Activated CD4-positive, alpha-beta T cell treated with anti-CD3 and anti-CD28 coated beads, Interleukin-2, amount 50 U/mL, for 1 hour (primary cell): Measurements from ENCODE around the gene YY1.
A peak's percentile ranks its signal among the peaks of the same experiment; 100 is the strongest.
"Not testable (repeated sequence)": the region's sequence is repeated elsewhere in the genome, so short reads cannot be mapped to it uniquely, and the experiment has no call there.

ENCODE experiments used
- DNase-seq: peaks from one replicate; pipeline ENCODE4 v3.0.0-alpha.2; 2020

The YY1 gene

GRCh38 chr14:100246809-100247428 is 8.0 kb downstream of the YY1 start:
- DNase-seq, result no peak

GRCh38 chr14:100250732-100251465 is 12.0 kb downstream of the YY1 start:
- no peak for DNase-seq

- no peak for DNase-seq
Observed at GRCh38 chr14:100252684-100253083, 13.7 kb downstream of the YY1 start.

- no peak for DNase-seq
Observed at GRCh38 chr14:100256339-100256895, 17.5 kb downstream of the YY1 start.

GRCh38 chr14:100261621-100262020 is 22.7 kb downstream of the YY1 start:
- no peak for DNase-seq

GRCh38 chr14:100262545-100262944 is 23.6 kb downstream of the YY1 start:
- DNase-seq, result no peak

- DNase-seq, result no peak
Observed at GRCh38 chr14:100263141-100263540, 24.2 kb downstream of the YY1 start.

GRCh38 chr14:100267990-100268389 is 29.0 kb downstream of the YY1 start:
- no peak for DNase-seq

- no peak for DNase-seq
Observed at GRCh38 chr14:100268591-100269207, 29.8 kb downstream of the YY1 start.

GRCh38 chr14:100271247-100271939 is 32.4 kb downstream of the YY1 start:
- DNase-seq, result peak; percentile 33

GRCh38 chr14:100274250-100274649 is 35.3 kb downstream of the YY1 start:
- DNase-seq, result no peak

GRCh38 chr14:100275214-100275613 is 36.3 kb downstream of the YY1 start:
- no peak for DNase-seq

- no peak for DNase-seq
Observed at GRCh38 chr14:100278702-100279101, 39.8 kb downstream of the YY1 start.

GRCh38 chr14:100279133-100279532 is 40.2 kb downstream of the YY1 start:
- DNase-seq, result no peak

- no peak for DNase-seq
Observed at GRCh38 chr14:100279563-100279962, 40.6 kb downstream of the YY1 start.

- no peak for DNase-seq
Observed at GRCh38 chr14:100281286-100282082, 42.5 kb downstream of the YY1 start.

- no peak for DNase-seq
Observed at GRCh38 chr14:100282083-100282350, 43.1 kb downstream of the YY1 start.

GRCh38 chr14:100282766-100283419 is 43.9 kb downstream of the YY1 start:
- no peak for DNase-seq

GRCh38 chr14:100283436-100283835 is 44.5 kb downstream of the YY1 start:
- not testable (repeated sequence) for DNase-seq

GRCh38 chr14:100283984-100284881 is 45.3 kb downstream of the YY1 start:
- DNase-seq, result no peak
